Raji (cell line): ENCODE results near the gene TEKT2.

Source experiments
- POLR2A ChIP-seq: IDR thresholded peaks from 2 replicates; pipeline ENCODE4 v1.6.1; 2011; ENCODE audit warnings: low read depth, low read length, control low read depth; ENCODE audit not compliant: insufficient read depth

TEKT2 gene

GRCh38 chr1:36128126-36128904, 44.4 kb downstream of the TEKT2 start:
- no peak for TF ChIP-seq POLR2A

GRCh38 chr1:36128905-36129206, 45.0 kb downstream of the TEKT2 start:
- TF ChIP-seq POLR2A, result no peak

- no peak for TF ChIP-seq POLR2A
Observed at GRCh38 chr1:36132029-36132428, 48.1 kb downstream of the TEKT2 start.

GRCh38 chr1:36133484-36133883, 49.6 kb downstream of the TEKT2 start:
- TF ChIP-seq POLR2A, result no peak

GRCh38 chr1:36134031-36134430, 50.1 kb downstream of the TEKT2 start:
- TF ChIP-seq POLR2A, result no peak

- TF ChIP-seq POLR2A, result no peak
Observed at GRCh38 chr1:36134505-36135329, 50.8 kb downstream of the TEKT2 start.

GRCh38 chr1:36135330-36135667, 51.4 kb downstream of the TEKT2 start:
- no peak for TF ChIP-seq POLR2A

- TF ChIP-seq POLR2A, result no peak
Observed at GRCh38 chr1:36135796-36136195, 51.9 kb downstream of the TEKT2 start.

- no peak for TF ChIP-seq POLR2A
Observed at GRCh38 chr1:36136535-36136934, 52.6 kb downstream of the TEKT2 start.

GRCh38 chr1:36137226-36137625, 53.3 kb downstream of the TEKT2 start:
- TF ChIP-seq POLR2A, result no peak

GRCh38 chr1:36137776-36138175, 53.9 kb downstream of the TEKT2 start:
- TF ChIP-seq POLR2A, result no peak
